ENCODE measurements around the gene TAF11L9. TPM values are rescaled to one million over a fixed set of nuclear protein-coding genes. Genes with fewer than 3 reads are reported as not detected.
"Not testable (repeated sequence)": the region's sequence is repeated elsewhere in the genome, so short reads cannot be mapped to it uniquely, and the experiment has no call there.

TAF11L9 gene
- not detected in 2 replicates for total RNA-seq (2014; rRNA removed; shearing (Covaris generic); ENCODE audit: low replicate concordance)

DNA sequence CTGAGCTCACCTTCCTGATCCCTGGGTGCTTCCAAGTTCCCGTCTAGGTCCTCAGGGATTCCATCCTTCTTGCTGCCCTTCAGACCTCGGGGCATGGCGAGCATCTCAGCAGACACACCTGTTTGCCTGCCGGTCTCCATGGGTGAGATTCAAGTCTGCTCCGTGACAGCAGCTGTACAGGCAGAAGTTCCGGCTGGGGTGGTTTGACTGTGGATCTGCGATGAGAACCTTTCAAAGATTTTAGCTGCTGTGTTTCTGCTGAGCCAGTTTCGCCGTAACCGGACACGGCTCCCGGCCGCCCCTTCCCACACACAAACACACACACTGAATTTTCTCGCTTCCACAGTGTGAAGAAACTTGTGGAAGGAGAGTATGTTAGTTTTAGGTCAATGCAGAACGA, at the start of gene TAF11L9:
Gene TAF11L9 (minus strand): TSS at position 140 of the 400 bp plus-strand sequence.
- H3K9ac ChIP-seq (ENCODE audit: low read length); H3K9me3 ChIP-seq (ENCODE audit: low read length); H3K79me2 ChIP-seq (ENCODE audit: low read length); H3K9me2 ChIP-seq (replicated peaks; ENCODE audit: insufficient read depth, low read length); H3K4me3 ChIP-seq (ENCODE audit: low read length); H3K27ac ChIP-seq (ENCODE audit: low read length); H3K27me3 ChIP-seq (ENCODE audit: low read length); H3K36me3 ChIP-seq (ENCODE audit: insufficient read depth, low read length); H3K4me2 ChIP-seq (ENCODE audit: low read depth, low read length, poor library complexity, severe bottlenecking); H3K4me1 ChIP-seq (ENCODE audit: low read length); H4K20me1 ChIP-seq (ENCODE audit: insufficient read depth, low read depth, low read length); H2AFZ ChIP-seq (ENCODE audit: low read length); DNase-seq: not testable (repeated sequence)

GRCh38 chr5:17634160-17634559, 40.0 kb upstream of the TAF11L9 start, which contains the start of gene TAF11L14:
Gene TAF11L14, plus strand, starts transcription at chr5:17634460.
- H3K79me2 ChIP-seq (ENCODE audit: low read length) = no peaks in the 10 kb centered on the region
- no peaks in the 10 kb centered on the region for H3K4me1 ChIP-seq (ENCODE audit: low read length)
- no peak within 1 kb of the TSS for H3K9ac ChIP-seq (ENCODE audit: low read length)
- no peaks in the 10 kb centered on the region for H3K36me3 ChIP-seq (ENCODE audit: insufficient read depth, low read length)
- DNase-seq = no peak
- no peak within 1 kb of the TSS for H3K27ac ChIP-seq (ENCODE audit: low read length)
- H2AFZ ChIP-seq (ENCODE audit: low read length) = no peak within 1 kb of the TSS
- no peaks in the 10 kb centered on the region for H3K27me3 ChIP-seq (ENCODE audit: low read length)
- no peak within 1 kb of the TSS for H3K4me2 ChIP-seq (ENCODE audit: low read depth, low read length, poor library complexity, severe bottlenecking)
- no peak within 1 kb of the TSS for H3K4me3 ChIP-seq (ENCODE audit: low read length)
- H3K9me2 ChIP-seq (replicated peaks; ENCODE audit: insufficient read depth, low read length) = no peaks in the 10 kb centered on the region
- no peaks in the 10 kb centered on the region for H3K9me3 ChIP-seq (ENCODE audit: low read length)
- H4K20me1 ChIP-seq (ENCODE audit: insufficient read depth, low read depth, low read length) = no peaks in the 10 kb centered on the region

DNA sequence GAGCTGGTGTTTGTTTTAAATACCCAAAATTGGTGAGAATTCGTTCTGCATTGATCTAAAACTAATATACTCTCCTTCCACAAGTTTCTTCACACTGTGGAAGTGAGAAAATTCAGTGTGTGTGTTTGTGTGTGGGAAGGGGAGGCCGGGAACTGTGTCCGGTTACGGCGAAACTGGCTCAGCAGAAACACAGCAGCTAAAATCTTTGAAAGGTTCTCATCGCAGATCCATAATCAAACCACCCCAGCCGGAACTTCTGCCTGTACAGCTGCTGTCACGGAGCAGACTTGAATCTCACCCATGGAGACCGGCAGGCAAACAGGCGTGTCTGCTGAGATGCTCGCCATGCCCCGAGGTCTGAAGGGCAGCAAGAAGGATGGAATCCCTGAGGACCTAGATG, 37.6 kb upstream of the TAF11L9 start, which contains the start of gene TAF11L13:
Gene TAF11L13 (plus strand): TSS at position 301 of the 400 bp plus-strand sequence.
- H3K9me2 ChIP-seq (replicated peaks; ENCODE audit: insufficient read depth, low read length) = not testable (repeated sequence)

DNA sequence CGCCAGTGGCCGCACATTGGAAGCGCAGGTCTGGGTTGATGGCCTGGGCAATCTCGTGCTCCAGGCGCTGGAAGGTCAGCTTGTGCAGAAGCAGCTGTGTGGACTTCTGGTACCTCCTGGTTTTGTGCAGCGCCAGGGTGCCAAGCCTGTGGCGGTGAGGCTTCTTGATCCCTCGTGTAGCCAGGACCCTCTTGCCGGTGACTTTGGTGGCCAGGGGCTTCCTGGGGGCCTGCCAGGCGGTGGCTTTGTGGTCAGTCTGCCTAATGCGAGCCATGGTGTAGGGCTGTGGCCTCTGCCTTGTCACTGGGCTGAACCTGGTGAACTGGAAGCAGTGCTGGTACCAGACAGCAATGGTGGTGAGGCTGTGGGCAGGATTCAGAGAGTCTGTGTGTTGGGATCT, 31.5 kb upstream of the TAF11L9 start:
- H3K4me1 ChIP-seq (ENCODE audit: low read length) = no peaks in the 10 kb centered on the region
- no peaks in the 10 kb centered on the region for H3K27me3 ChIP-seq (ENCODE audit: low read length)
- no peaks in the 10 kb centered on the region for H3K36me3 ChIP-seq (ENCODE audit: insufficient read depth, low read length)
- H3K79me2 ChIP-seq (ENCODE audit: low read length) = no peaks in the 10 kb centered on the region
- no peak overlapping the region for H3K4me2 ChIP-seq (ENCODE audit: low read depth, low read length, poor library complexity, severe bottlenecking)
- no peak overlapping the region for H3K9ac ChIP-seq (ENCODE audit: low read length)
- no peak for DNase-seq
- no peaks in the 10 kb centered on the region for H3K9me2 ChIP-seq (replicated peaks; ENCODE audit: insufficient read depth, low read length)
- H3K27ac ChIP-seq (ENCODE audit: low read length) = no peak overlapping the region
- H3K9me3 ChIP-seq (ENCODE audit: low read length) = peaks cover 3% of the 10 kb centered on the region; the same call in 1 of the 2 replicates
- H2AFZ ChIP-seq (ENCODE audit: low read length) = no peak overlapping the region
- H3K4me3 ChIP-seq (ENCODE audit: low read length) = no peak overlapping the region
- no peaks in the 10 kb centered on the region for H4K20me1 ChIP-seq (ENCODE audit: insufficient read depth, low read depth, low read length)

More for the DNA sequence above, 37.6 kb upstream of the TAF11L9 start, which contains the start of gene TAF11L13:
- H3K79me2 ChIP-seq (ENCODE audit: low read length); H3K9ac ChIP-seq (ENCODE audit: low read length); H3K4me3 ChIP-seq (ENCODE audit: low read length); H2AFZ ChIP-seq (ENCODE audit: low read length); H3K9me3 ChIP-seq (ENCODE audit: low read length); H3K36me3 ChIP-seq (ENCODE audit: insufficient read depth, low read length); H3K4me2 ChIP-seq (ENCODE audit: low read depth, low read length, poor library complexity, severe bottlenecking); DNase-seq; H4K20me1 ChIP-seq (ENCODE audit: insufficient read depth, low read depth, low read length); H3K27me3 ChIP-seq (ENCODE audit: low read length); H3K4me1 ChIP-seq (ENCODE audit: low read length); H3K27ac ChIP-seq (ENCODE audit: low read length): not testable (repeated sequence)

GRCh38 chr5:17620627-17621026, 26.4 kb upstream of the TAF11L9 start:
- no peak overlapping the region for H2AFZ ChIP-seq (ENCODE audit: low read length)
- H3K9ac ChIP-seq (ENCODE audit: low read length) = no peak overlapping the region
- no peak overlapping the region for H3K4me2 ChIP-seq (ENCODE audit: low read depth, low read length, poor library complexity, severe bottlenecking)
- H3K27ac ChIP-seq (ENCODE audit: low read length) = no peak overlapping the region
- H3K9me2 ChIP-seq (replicated peaks; ENCODE audit: insufficient read depth, low read length) = no peaks in the 10 kb centered on the region
- H4K20me1 ChIP-seq (ENCODE audit: insufficient read depth, low read depth, low read length) = no peaks in the 10 kb centered on the region
- H3K4me3 ChIP-seq (ENCODE audit: low read length) = no peak overlapping the region
- H3K9me3 ChIP-seq (ENCODE audit: low read length) = peaks cover 3% of the 10 kb centered on the region; the same call in 1 of the 2 replicates
- no peaks in the 10 kb centered on the region for H3K4me1 ChIP-seq (ENCODE audit: low read length)
- H3K79me2 ChIP-seq (ENCODE audit: low read length) = no peaks in the 10 kb centered on the region
- no peaks in the 10 kb centered on the region for H3K36me3 ChIP-seq (ENCODE audit: insufficient read depth, low read length)
- no peaks in the 10 kb centered on the region for H3K27me3 ChIP-seq (ENCODE audit: low read length)
- no peak for DNase-seq

DNA sequence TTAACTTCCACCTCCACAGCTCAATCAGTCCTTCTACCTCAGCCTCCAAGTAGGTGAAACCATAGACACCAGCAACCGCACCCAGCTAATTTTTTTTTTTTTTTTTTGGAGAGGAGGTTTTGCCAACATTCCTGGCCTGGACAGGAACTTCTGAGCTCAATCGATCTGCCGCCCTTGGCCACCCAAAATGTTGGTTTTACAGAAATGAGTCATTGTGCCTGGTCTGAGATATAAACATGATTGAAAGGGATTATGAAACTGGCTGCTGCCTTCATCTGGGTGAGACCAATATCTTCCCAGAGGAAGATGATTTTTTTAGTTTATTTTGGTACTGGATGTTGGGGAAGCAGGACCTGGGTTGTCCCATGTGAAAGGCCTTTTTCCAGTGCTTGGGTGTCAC, 25.2 kb upstream of the TAF11L9 start:
- no peak for DNase-seq
- Histone ChIP-seq H2AFZ (ENCODE audit: low read length) (no peak overlapping the region), H3K4me3 (ENCODE audit: low read length) (no peak overlapping the region), H3K27me3 (ENCODE audit: low read length) (no peaks in the 10 kb centered on the region), H4K20me1 (ENCODE audit: insufficient read depth, low read depth, low read length) (no peaks in the 10 kb centered on the region), H3K79me2 (ENCODE audit: low read length) (no peaks in the 10 kb centered on the region), H3K9ac (ENCODE audit: low read length) (no peak overlapping the region), H3K4me2 (ENCODE audit: low read depth, low read length, poor library complexity, severe bottlenecking) (no peak overlapping the region), H3K4me1 (ENCODE audit: low read length) (no peaks in the 10 kb centered on the region), H3K36me3 (ENCODE audit: insufficient read depth, low read length) (no peaks in the 10 kb centered on the region), H3K9me3 (ENCODE audit: low read length) (no peaks in the 10 kb centered on the region; the same call in 1 of the 2 replicates), H3K27ac (ENCODE audit: low read length) (no peak overlapping the region), H3K9me2 (replicated peaks; ENCODE audit: insufficient read depth, low read length) (no peaks in the 10 kb centered on the region)

DNA sequence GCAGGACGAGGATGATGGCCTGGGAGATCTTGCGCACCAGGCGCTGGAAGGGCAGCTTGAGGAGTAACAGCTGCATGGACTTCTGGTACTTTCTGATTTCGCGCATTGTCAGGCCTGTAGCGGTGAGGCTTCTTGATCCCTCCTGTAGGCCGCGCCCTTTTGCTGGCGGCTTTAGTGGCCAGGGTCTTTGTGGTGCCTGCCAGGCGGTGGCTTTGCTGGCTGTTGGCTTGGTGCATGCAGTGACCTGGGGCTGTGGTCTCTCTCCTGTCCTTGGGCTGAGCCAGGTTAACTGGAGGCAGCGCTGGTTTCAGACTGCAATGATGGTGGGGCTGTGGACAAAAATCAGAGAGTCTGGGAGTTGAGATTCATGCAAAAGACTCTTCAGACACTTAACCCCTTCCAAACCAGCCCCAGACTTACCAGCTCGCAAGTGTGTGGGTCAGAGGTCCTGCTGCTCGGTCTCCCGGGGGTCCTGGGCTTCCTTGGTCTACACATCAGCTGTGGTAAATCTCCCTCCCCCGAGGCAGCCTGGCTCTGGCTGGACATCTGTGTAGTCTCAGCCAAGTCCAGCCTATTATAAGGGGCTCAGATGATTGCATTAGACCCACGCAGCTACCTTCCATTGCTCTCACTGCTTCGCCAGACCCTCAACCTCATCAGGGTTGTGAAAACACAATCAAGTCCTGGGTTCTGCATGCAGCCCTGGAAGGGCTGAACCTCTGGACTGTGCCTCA, 20.8 kb upstream of the TAF11L9 start:
- no peaks in the 10 kb centered on the region for H3K36me3 ChIP-seq (ENCODE audit: insufficient read depth, low read length)
- no peak for DNase-seq
- H3K4me1 ChIP-seq (ENCODE audit: low read length) = no peaks in the 10 kb centered on the region
- no peak overlapping the region for H3K4me3 ChIP-seq (ENCODE audit: low read length)
- no peaks in the 10 kb centered on the region for H3K79me2 ChIP-seq (ENCODE audit: low read length)
- H3K4me2 ChIP-seq (ENCODE audit: low read depth, low read length, poor library complexity, severe bottlenecking) = no peak overlapping the region
- H3K27ac ChIP-seq (ENCODE audit: low read length) = no peak overlapping the region
- no peaks in the 10 kb centered on the region for H3K27me3 ChIP-seq (ENCODE audit: low read length)
- no peaks in the 10 kb centered on the region for H3K9me3 ChIP-seq (ENCODE audit: low read length)
- no peak overlapping the region for H3K9ac ChIP-seq (ENCODE audit: low read length)
- no peaks in the 10 kb centered on the region for H4K20me1 ChIP-seq (ENCODE audit: insufficient read depth, low read depth, low read length)
- H2AFZ ChIP-seq (ENCODE audit: low read length) = no peak overlapping the region
- H3K9me2 ChIP-seq (replicated peaks; ENCODE audit: insufficient read depth, low read length) = no peaks in the 10 kb centered on the region

DNA sequence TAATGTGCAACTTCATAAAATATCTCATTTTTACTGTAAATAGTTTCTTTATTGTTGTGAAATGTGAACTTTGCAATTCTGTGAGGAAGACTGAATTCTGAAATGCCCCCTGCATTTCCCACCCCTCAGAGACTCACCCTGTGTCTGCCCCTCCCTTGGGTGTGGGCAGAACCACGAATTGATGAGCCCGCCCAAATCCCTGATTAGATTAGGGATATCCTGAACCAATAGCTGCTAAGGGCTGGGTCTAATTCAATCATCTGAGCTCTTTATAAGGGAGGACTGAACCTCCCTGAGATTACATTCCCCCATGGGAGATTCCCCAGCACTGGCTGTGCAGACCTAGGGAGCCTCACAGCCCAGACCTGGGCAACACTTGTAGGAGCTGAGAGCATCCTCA, 15.9 kb upstream of the TAF11L9 start, which contains the start of gene TAF11L12:
Gene TAF11L12 (plus strand): TSS at position 301 of the 400 bp plus-strand sequence.
- DNase-seq; H3K9ac ChIP-seq (ENCODE audit: low read length); H3K27ac ChIP-seq (ENCODE audit: low read length); H3K4me1 ChIP-seq (ENCODE audit: low read length); H3K4me3 ChIP-seq (ENCODE audit: low read length); H4K20me1 ChIP-seq (ENCODE audit: insufficient read depth, low read depth, low read length); H3K36me3 ChIP-seq (ENCODE audit: insufficient read depth, low read length); H2AFZ ChIP-seq (ENCODE audit: low read length); H3K79me2 ChIP-seq (ENCODE audit: low read length); H3K9me3 ChIP-seq (ENCODE audit: low read length); H3K9me2 ChIP-seq (replicated peaks; ENCODE audit: insufficient read depth, low read length); H3K27me3 ChIP-seq (ENCODE audit: low read length); H3K4me2 ChIP-seq (ENCODE audit: low read depth, low read length, poor library complexity, severe bottlenecking): not testable (repeated sequence)
